OCI-LY7 (cell line): ENCODE measurements around the gene DDRGK1.

Experiments used
- CTCF ChIP-seq: fragments of 200-600 bp; sonication (generic); conservative IDR thresholded peaks from 2 replicates; pipeline ENCODE4 v1.5.1; 2014; ENCODE audit warnings: mild to moderate bottlenecking, antibody characterized with exemption, low read length, moderate library complexity, mixed read lengths
- EZH2phosphoT487 ChIP-seq: fragments of 200-600 bp; sonication (generic); IDR thresholded peaks from 2 replicates; pipeline ENCODE4 v1.6.1; 2018; ENCODE audit warnings: low read depth, borderline replicate concordance, mild to moderate bottlenecking, mixed run types, antibody characterized with exemption, low read length, moderate library complexity, mixed read lengths

DNA sequence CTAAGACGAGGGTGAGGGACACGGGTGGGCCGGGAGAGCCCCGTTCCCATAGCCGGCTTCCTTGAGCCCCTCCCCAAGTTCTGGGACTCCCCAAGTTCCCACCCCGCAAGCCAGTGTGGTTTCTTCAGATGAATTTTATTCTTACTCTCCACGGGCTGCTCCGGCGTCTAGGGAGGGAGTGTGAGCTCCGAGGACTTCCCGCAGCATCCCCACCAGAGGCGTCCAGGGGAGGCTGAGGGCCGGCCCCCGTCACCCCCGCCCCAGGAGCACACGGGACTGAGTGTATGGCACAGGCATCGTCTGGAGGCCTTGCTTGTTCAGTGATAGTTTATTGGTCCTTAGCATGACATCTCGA is 44.5 kb upstream of the DDRGK1 start:
- TF ChIP-seq CTCF (no peak), EZH2phosphoT487 (no peak)
